ENCODE results near the gene NUBP1. TPM values are rescaled to one million over a fixed set of nuclear protein-coding genes. Genes with fewer than 3 reads are reported as not detected.

Gene NUBP1
- total RNA-seq, 1 donor from 2014 or later = 21.6 TPM

DNA sequence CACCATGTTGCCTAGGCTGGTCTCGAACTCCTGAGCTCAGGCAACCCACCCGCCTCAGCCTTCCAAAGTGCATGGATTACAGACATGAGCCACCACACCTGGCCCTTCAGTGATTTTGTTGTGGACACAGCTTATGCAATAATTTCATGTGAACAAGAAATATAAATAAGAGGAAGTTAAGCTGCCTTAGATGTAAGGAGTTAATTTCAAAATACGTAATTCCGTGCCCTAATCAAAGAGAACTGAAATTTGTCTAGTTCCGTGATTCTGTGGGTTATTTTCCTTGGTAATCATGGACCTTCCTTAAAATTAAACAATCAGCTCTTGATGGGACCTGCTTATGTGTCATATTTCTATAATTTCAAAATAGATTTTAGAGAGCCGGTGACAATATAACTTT lies 63.1 kb downstream of the NUBP1 start:
- Histone ChIP-seq H3K9me3 (ENCODE audit: low read depth) (no peaks in the 10 kb centered on the region), H3K27ac (no peak overlapping the region), H3K36me3 (no peaks in the 10 kb centered on the region), H3K4me1 (no peaks in the 10 kb centered on the region), H3K4me2 (no peak overlapping the region), H4K20me1 (ENCODE audit: low read depth) (no peaks in the 10 kb centered on the region), H3K4me3 (no peak overlapping the region), H3F3A (ENCODE audit: low read depth) (no peaks in the 10 kb centered on the region), H3K9ac (no peak overlapping the region), H3K27me3 (no peaks in the 10 kb centered on the region), H3K79me2 (ENCODE audit: low read depth) (no peaks in the 10 kb centered on the region), H2AFZ (replicated peaks) (no peak overlapping the region)
- Mint-ChIP-seq H3K4me3 (no peak overlapping the region), H3K9me3 (no peaks in the 10 kb centered on the region), H3K4me1 (peaks cover 2% of the 10 kb centered on the region), H3K27ac (no peak overlapping the region), H3K36me3 (no peaks in the 10 kb centered on the region), H3K27me3 (ENCODE audit: insufficient read depth, low read depth) (peaks cover 4% of the 10 kb centered on the region)
- TF ChIP-seq, protein P1, sequence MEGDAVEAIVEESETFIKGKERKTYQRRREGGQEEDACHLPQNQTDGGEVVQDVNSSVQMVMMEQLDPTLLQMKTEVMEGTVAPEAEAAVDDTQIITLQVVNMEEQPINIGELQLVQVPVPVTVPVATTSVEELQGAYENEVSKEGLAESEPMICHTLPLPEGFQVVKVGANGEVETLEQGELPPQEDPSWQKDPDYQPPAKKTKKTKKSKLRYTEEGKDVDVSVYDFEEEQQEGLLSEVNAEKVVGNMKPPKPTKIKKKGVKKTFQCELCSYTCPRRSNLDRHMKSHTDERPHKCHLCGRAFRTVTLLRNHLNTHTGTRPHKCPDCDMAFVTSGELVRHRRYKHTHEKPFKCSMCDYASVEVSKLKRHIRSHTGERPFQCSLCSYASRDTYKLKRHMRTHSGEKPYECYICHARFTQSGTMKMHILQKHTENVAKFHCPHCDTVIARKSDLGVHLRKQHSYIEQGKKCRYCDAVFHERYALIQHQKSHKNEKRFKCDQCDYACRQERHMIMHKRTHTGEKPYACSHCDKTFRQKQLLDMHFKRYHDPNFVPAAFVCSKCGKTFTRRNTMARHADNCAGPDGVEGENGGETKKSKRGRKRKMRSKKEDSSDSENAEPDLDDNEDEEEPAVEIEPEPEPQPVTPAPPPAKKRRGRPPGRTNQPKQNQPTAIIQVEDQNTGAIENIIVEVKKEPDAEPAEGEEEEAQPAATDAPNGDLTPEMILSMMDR (IDR thresholded peaks at IDR 0.05) = no peak
- TF ChIP-seq EZH2phosphoT487 (IDR thresholded peaks at IDR 0.05) (no peak), EZH2 (IDR thresholded peaks at IDR 0.05) (no peak)
- DNase-seq (ENCODE audit: low spot score) = no peak

DNA sequence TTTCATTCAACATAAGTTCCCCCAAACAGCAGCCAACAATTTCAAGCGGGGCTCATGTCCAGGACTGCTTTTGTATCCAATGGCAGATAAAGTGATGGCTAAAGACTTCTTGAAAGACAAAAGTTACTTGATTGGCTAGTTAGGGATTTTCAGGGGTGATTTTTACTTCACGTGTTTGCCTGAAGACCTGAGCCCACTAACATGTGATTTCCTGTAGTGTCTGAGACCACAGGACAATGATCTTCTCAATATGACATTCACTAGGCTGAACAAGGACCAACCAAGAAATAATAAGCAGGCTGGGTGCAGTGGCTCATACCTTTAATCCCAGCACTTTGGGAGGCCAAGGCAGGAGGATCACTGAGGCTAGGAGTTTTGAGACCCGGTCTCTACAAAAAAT lies 64.6 kb downstream of the NUBP1 start:
- DNase-seq (ENCODE audit: low spot score) = no peak
- H3K9me3 Mint-ChIP-seq = no peaks in the 10 kb centered on the region
- H3K36me3 Mint-ChIP-seq = no peaks in the 10 kb centered on the region
- Histone ChIP-seq H3K36me3 (no peaks in the 10 kb centered on the region), H3K79me2 (ENCODE audit: low read depth) (no peaks in the 10 kb centered on the region), H2AFZ (replicated peaks) (no peak overlapping the region), H3K27ac (no peak overlapping the region), H3K9me3 (ENCODE audit: low read depth) (no peaks in the 10 kb centered on the region), H3K27me3 (no peaks in the 10 kb centered on the region), H3K4me1 (no peaks in the 10 kb centered on the region), H3K4me2 (no peak overlapping the region), H3K4me3 (no peak overlapping the region), H3K9ac (no peak overlapping the region), H3F3A (ENCODE audit: low read depth) (no peaks in the 10 kb centered on the region), H4K20me1 (ENCODE audit: low read depth) (no peaks in the 10 kb centered on the region)
- H3K4me3 Mint-ChIP-seq = no peak overlapping the region
- peaks cover 2% of the 10 kb centered on the region for H3K4me1 Mint-ChIP-seq
- peaks cover 4% of the 10 kb centered on the region for H3K27me3 Mint-ChIP-seq (ENCODE audit: insufficient read depth, low read depth)
- no peak overlapping the region for H3K27ac Mint-ChIP-seq
- TF ChIP-seq EZH2phosphoT487 (IDR thresholded peaks at IDR 0.05) (no peak), EZH2 (IDR thresholded peaks at IDR 0.05) (no peak)
- TF ChIP-seq, protein P1 (IDR thresholded peaks at IDR 0.05) = no peak

DNA sequence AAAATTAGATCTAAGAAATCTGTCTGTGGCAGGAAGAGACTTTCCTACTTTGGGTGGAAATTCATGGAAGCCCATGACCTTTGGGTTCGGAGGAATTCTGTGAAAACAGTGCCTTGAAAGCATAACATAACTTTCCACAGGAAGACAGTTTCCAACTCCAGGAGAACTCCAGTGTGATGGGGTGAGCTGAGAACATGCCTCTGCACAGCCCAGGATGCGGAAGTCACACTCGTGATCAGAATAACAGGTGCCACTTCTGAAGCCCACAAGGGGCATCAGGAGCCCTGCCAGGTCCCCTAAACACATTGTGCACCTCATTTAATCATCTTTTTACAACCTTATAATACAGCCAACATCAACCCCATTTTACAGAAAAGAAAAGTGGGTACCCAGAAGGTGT lies 65.2 kb downstream of the NUBP1 start:
- Histone ChIP-seq H3K4me1 (no peaks in the 10 kb centered on the region), H2AFZ (replicated peaks) (no peak overlapping the region), H3K36me3 (no peaks in the 10 kb centered on the region), H3K4me3 (no peak overlapping the region), H3F3A (ENCODE audit: low read depth) (no peaks in the 10 kb centered on the region), H3K9me3 (ENCODE audit: low read depth) (no peaks in the 10 kb centered on the region), H3K4me2 (no peak overlapping the region), H3K79me2 (ENCODE audit: low read depth) (no peaks in the 10 kb centered on the region), H4K20me1 (ENCODE audit: low read depth) (no peaks in the 10 kb centered on the region), H3K9ac (no peak overlapping the region), H3K27ac (no peak overlapping the region), H3K27me3 (no peaks in the 10 kb centered on the region)
- no peak for DNase-seq (ENCODE audit: low spot score)
- TF ChIP-seq, protein P1 (IDR thresholded peaks at IDR 0.05) = no peak
- Mint-ChIP-seq H3K4me1 (peaks cover 2% of the 10 kb centered on the region), H3K27me3 (ENCODE audit: insufficient read depth, low read depth) (peaks cover 4% of the 10 kb centered on the region), H3K4me3 (no peak overlapping the region), H3K36me3 (no peaks in the 10 kb centered on the region), H3K9me3 (no peaks in the 10 kb centered on the region), H3K27ac (no peak overlapping the region)

DNA sequence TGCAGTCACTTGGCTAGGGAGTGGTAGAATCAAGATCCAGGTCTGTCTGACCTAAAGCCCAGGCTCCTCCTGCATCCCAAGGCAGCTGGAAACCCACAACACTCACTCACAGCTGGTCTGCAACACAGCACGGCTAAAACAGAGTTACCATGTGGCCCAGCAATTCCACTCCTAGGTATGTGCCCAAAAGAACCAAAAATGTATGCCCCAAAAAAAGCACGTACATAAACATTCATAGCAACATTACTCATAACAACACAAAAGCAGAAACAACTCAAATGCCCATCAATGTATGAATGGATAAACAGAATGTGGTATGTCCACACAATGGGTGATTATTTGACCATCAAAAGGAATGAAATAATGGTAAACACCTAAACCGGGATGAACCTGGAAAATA lies 66.1 kb downstream of the NUBP1 start:
- DNase-seq (ENCODE audit: low spot score) = no peak
- Histone ChIP-seq H3F3A (ENCODE audit: low read depth) (no peaks in the 10 kb centered on the region), H3K4me1 (no peaks in the 10 kb centered on the region), H3K9ac (no peak overlapping the region), H3K79me2 (ENCODE audit: low read depth) (no peaks in the 10 kb centered on the region), H2AFZ (replicated peaks) (no peak overlapping the region), H3K4me2 (no peak overlapping the region), H3K36me3 (no peaks in the 10 kb centered on the region), H3K9me3 (ENCODE audit: low read depth) (no peaks in the 10 kb centered on the region), H4K20me1 (ENCODE audit: low read depth) (no peaks in the 10 kb centered on the region), H3K4me3 (no peak overlapping the region), H3K27me3 (no peaks in the 10 kb centered on the region), H3K27ac (no peak overlapping the region)
- Mint-ChIP-seq H3K27me3 (ENCODE audit: insufficient read depth, low read depth) (peaks cover 4% of the 10 kb centered on the region), H3K36me3 (no peaks in the 10 kb centered on the region), H3K4me3 (no peak overlapping the region), H3K9me3 (no peaks in the 10 kb centered on the region), H3K4me1 (peaks cover 2% of the 10 kb centered on the region), H3K27ac (no peak overlapping the region)
- TF ChIP-seq EZH2 (IDR thresholded peaks at IDR 0.05) (no peak), EZH2phosphoT487 (IDR thresholded peaks at IDR 0.05) (no peak)
- TF ChIP-seq, protein P1 (IDR thresholded peaks at IDR 0.05) = no peak
